HAP-1 (cell line): Measurements from ENCODE around the gene ZNF787.

Source experiments
- DNase-seq, 2 experiments: peaks; one replicate each; pipeline ENCODE4 v3.0.0-alpha.2; 2016 to 2020; ENCODE audit warnings: low spot score in 2 of 2
- H3K27me3 ChIP-seq: fragments of 250-450 bp; sonication (Bioruptor Pico); 2 replicates; pipeline ENCODE4 v1.5.1; 2020; ENCODE audit warnings: low read depth, mild to moderate bottlenecking, moderate library complexity
- H3K36me3 ChIP-seq: fragments of 250-450 bp; sonication (Bioruptor Pico); replicated peaks from 2 replicates; pipeline ENCODE4 v1.5.1; 2020; ENCODE audit warnings: mild to moderate bottlenecking
- H3K4me1 ChIP-seq: fragments of 250-450 bp; sonication (Bioruptor Pico); 2 replicates; pipeline ENCODE4 v1.5.1; 2020; ENCODE audit warnings: mild to moderate bottlenecking
- H3K4me3 ChIP-seq: fragments of 250-450 bp; sonication (Bioruptor Pico); 2 replicates; pipeline ENCODE4 v1.5.1; 2020; ENCODE audit warnings: mild to moderate bottlenecking, moderate library complexity
- H3K9me3 ChIP-seq: fragments of 250-450 bp; sonication (Bioruptor Pico); 2 replicates; pipeline ENCODE4 v1.5.1; 2020; ENCODE audit warnings: mild to moderate bottlenecking, moderate library complexity
- in situ Hi-C: fragments of 300-500 bp; cut with MboI; formaldehyde crosslinking; loops from 3 replicates; pipeline ENCODE4 v1.14.3; 2020; ENCODE audit warnings: low sequenced_read_pairs, inconsistent platforms, mixed read lengths

ZNF787 gene

DNA sequence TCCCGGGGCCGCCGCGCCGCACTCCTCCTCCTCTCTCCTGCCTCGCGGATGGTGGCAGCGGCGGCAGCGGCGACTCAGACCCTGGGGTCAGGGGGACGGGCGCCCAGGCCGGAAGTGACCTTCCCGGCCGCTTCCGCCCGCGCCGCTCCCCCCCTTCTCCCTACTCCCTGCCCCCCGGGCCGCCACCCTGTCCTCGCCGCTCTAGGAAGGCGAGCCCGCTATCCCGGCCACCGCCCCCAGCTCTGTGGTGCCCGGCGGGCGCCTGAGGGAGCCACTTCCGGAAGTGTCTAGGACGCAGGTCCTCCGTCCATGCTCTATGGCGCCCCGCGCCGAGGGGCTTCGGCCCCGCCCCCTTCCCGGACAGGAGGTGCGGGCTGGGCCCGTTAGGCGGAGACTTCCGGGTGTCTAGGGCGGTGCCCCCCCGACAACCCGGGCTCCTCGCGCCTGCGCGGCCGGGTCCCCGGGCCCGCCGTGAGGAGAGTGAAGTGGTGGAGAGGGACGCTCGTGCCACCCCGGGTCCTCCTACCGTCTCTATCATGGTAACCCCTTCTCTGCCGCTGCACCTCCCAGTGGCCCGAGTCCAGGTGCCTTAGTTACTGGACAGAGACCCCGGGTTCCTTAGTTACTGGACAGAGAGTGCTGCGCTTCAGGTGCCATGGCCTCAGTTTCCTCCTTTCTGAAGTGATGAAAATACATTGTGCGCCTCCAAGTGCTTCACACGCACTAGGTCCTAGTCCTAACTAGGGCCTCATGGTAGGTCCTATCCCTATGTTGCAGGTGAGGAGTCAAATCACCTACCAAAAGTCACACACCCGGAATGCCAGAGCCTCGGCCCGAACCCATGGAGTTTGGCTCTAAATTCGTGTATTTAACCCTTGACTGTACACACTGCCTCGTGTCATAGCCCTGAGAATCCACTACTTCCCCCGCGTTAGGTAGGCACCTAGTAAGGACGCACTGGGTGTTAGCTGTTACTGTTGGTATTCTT lies at the start of gene ZNF787:
ZNF787 (minus strand) TSS at position 116 of the 988 bp plus-strand sequence. CDS start 18,078 bp downstream, outside the sequence.
- H3K4me1 ChIP-seq: peaks cover 4% of the 10 kb centered on the region; the same call in 1 of the 2 replicates
- DNase-seq: peak; percentile 92 to 98
- no peaks in the 10 kb centered on the region for H3K27me3 ChIP-seq
- in situ Hi-C loops: no loop called here
- H3K4me3 ChIP-seq: peak within 1 kb of the TSS; percentile 93
- H3K9me3 ChIP-seq: no peaks in the 10 kb centered on the region
- peaks cover 4% of the 10 kb centered on the region; the same call in 1 of the 2 replicates for H3K36me3 ChIP-seq

DNA sequence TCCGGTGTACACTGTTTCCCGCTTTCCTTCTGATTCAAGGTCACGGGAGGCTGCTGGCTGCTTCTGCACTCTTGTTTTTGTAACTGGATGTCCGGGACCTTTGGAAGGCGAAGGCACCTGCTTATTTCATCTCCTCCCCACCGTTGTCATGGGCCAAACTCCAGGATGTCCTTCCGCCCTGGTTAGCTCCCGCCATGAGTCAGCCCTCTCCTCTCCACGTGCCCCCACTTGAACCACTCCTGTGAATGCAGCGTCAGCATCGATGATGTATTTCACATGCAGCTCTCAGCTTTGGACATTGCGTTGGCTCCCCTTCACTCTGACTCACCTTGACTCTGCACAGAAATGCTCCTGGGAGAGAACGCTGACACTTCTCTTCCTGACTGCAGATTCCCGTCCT lies 49.2 kb upstream of the ZNF787 start:
- Histone ChIP-seq H3K27me3 (no peaks in the 10 kb centered on the region), H3K4me3 (no peak overlapping the region), H3K36me3 (no peaks in the 10 kb centered on the region), H3K9me3 (no peaks in the 10 kb centered on the region), H3K4me1 (no peaks in the 10 kb centered on the region)
- DNase-seq: no peak
- in situ Hi-C loops: loop anchor here (10.0 kb wide), 1 partner anchor 95 kb away; no protein-coding TSS in a partner anchor

DNA sequence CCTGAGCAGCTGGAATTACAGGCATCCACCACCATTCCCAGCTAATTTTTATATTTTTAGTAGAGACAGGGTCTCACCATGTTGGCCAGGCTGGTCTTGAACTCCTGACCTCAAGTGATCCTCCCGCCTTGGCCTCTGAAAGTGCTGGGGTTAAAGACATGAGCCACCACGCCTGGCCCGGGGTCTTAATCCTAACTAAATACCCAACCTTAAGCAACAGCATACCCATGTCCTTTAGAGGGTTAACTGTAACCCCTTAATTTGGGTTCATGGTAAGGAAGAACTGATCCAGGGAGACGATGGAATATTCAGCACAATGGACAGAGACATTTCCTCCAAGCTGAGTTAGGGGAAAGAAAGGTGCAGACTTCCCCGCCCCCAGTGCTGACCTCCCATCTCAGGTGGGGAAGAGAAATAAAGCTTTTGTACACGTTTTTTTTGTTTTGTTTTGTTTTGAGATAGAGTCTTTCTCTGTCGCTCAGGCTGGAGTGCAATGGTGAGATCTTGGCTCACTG lies 46.0 kb upstream of the ZNF787 start:
- H3K9me3 ChIP-seq: no peaks in the 10 kb centered on the region
- no peaks in the 10 kb centered on the region for H3K36me3 ChIP-seq
- no peak for DNase-seq
- no peak overlapping the region for H3K4me3 ChIP-seq
- H3K27me3 ChIP-seq: no peaks in the 10 kb centered on the region
- in situ Hi-C loops: loop anchor here (5.0 kb wide), 1 partner anchor 70 kb away; no protein-coding TSS in a partner anchor
- no peaks in the 10 kb centered on the region for H3K4me1 ChIP-seq

DNA sequence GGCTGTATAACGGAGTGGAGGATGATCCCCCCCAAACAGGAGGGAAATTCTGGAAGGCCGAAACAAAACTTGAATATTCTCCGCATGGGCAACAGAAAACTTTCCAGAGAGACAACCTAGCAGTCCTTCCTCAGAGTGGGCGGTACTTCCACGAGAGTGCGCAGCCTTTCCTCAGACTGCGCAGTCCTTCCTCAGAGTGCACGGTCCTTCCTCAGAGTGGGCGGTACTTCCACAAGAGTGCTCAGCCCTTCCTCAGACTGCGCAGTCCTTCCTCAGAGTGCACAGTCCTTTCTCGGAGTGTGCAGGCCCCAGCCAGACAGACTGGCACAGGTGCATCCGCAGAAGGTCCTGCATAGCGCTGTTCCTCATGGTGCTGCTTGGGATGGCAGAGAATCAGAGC lies 42.0 kb upstream of the ZNF787 start:
- Histone ChIP-seq H3K4me3 (no peak overlapping the region), H3K9me3 (no peaks in the 10 kb centered on the region), H3K36me3 (no peaks in the 10 kb centered on the region), H3K4me1 (no peaks in the 10 kb centered on the region), H3K27me3 (no peaks in the 10 kb centered on the region)
- DNase-seq: no peak
- in situ Hi-C loops: no loop called here

DNA sequence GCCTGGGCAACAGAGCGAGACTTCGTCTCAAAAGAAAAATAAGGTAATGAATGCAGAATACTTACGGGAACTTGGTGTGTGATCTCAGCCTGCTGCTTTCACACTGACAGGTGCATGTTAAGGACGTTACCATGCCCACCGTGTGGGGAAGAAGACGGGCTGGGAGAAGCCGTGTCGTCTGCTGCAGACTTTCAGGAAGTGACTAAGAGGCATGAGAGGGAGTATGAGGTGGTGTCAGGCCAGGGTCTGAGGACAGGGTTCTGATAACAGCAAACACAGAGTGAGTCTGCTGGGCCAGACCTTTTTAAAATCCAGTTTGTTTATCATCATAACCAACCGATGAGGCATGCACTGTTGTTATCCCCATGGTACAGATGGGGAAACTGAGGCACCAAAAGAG lies 41.2 kb upstream of the ZNF787 start:
- H3K36me3 ChIP-seq: no peaks in the 10 kb centered on the region
- in situ Hi-C loops: no loop called here
- no peak for DNase-seq

DNA sequence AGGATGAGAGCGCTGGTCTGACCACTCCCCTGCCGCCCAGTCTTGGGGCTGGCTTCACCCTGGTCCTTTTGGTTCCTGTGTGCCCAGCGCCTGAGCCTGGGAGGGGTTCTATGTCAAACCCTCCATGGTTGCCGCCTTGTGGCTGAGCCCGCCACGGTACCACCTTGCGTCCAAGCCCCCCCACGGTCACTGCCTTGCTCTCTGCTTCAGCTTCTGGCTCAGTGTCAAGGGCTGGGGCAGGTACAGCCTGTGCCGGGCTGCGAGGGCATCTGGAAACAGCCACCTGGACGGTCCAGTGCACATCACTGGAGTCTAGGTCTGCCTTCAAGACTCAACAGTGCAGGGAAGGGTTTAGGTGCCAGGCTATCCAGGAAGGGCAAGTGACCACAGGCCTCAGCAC lies 40.4 kb upstream of the ZNF787 start:
- H3K9me3 ChIP-seq: no peaks in the 10 kb centered on the region
- H3K4me1 ChIP-seq: no peaks in the 10 kb centered on the region
- no peak for DNase-seq
- H3K27me3 ChIP-seq: no peaks in the 10 kb centered on the region
- no peak overlapping the region for H3K4me3 ChIP-seq
- H3K36me3 ChIP-seq: no peaks in the 10 kb centered on the region
- in situ Hi-C loops: no loop called here

More for the DNA sequence above, 41.2 kb upstream of the ZNF787 start:
- Histone ChIP-seq H3K27me3 (no peaks in the 10 kb centered on the region), H3K4me1 (no peaks in the 10 kb centered on the region), H3K4me3 (no peak overlapping the region), H3K9me3 (no peaks in the 10 kb centered on the region)

DNA sequence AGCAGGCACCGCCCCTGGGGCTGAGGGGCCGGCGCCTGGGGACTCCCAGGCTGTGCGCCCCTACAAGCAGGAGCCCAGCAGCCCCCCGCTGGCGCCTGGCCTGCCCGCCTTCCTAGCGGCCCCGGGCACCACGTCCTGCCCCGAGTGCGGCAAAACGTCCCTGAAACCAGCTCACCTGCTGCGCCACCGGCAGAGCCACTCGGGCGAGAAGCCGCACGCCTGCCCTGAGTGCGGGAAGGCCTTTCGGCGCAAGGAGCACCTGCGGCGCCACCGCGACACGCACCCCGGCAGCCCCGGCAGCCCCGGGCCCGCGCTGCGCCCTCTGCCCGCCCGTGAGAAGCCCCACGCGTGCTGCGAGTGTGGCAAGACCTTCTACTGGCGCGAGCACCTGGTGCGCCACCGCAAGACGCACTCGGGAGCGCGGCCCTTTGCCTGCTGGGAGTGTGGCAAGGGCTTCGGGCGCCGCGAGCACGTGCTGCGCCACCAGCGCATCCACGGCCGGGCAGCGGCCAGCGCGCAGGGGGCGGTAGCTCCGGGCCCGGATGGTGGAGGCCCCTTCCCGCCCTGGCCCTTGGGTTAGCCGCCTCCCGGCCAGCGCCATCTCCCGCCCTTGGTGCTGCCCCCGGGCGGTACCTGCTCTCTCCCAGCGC lies 38.7 kb upstream of the ZNF787 start:
- Histone ChIP-seq H3K27me3 (no peaks in the 10 kb centered on the region), H3K9me3 (no peaks in the 10 kb centered on the region), H3K4me1 (no peaks in the 10 kb centered on the region), H3K4me3 (no peak overlapping the region), H3K36me3 (0 out of 2 replicates have a peak, but pooled peaks cover 5% of the 10 kb centered on the region)
- DNase-seq: no peak
- in situ Hi-C loops: no loop called here

DNA sequence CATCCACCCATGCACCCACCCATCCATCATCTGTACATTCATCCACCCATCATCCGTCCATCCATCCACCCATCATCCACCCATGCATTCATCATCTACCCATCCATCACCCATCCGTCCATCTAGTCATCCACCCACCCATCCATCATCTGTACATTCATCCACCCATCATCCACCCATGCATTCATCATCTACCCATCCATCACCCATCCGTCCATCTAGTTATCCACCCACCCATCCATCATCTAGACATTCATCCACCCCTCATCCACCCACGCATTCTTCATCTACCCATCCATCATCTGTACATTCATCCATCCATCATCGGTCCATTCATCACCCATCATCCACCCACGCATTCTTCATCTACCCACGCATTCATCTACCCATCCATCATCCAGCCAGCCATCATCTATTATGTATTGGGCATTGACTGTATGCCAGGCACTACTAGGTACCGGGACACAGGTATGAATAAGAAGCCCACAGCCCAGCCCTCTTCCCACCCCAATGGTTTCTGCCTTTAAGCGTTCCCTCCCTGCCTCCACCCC lies 38.0 kb upstream of the ZNF787 start:
- in situ Hi-C loops: no loop called here
- H3K4me3 ChIP-seq: no peak overlapping the region
- H3K27me3 ChIP-seq: no peaks in the 10 kb centered on the region
- H3K36me3 ChIP-seq: 0 out of 2 replicates have a peak, but pooled peaks cover 5% of the 10 kb centered on the region
- DNase-seq: no peak
- no peaks in the 10 kb centered on the region for H3K9me3 ChIP-seq
- H3K4me1 ChIP-seq: no peaks in the 10 kb centered on the region

DNA sequence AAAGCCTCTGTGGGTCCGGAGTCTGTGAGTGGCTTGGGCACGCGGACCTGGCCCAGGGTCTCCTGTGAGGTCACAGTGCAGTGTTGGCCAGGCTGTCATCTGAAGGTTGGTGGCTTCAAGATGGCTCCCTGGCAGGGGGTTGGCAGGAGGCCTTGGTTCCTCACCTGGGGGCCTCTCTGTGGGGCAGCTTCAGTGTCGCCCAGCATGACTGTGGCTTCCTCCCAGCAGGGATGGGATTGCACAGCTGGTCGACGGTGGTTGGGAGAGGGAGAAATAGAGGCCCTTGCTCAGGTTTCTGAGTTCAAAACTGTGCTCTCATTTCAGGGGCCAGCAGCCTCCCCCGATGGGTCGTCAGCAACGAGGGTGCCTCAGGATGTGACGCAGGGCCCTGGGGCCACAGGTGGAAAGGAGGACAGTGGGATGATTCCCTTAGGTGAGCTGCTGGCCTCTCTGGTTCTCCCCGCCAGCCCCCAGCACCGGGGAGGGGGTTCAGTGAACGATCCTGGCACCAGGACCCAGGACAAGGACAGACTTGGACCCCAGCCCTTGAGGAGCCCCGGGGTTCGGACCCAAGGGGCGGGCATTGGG lies 37.2 kb upstream of the ZNF787 start:
- no peaks in the 10 kb centered on the region for H3K9me3 ChIP-seq

DNA sequence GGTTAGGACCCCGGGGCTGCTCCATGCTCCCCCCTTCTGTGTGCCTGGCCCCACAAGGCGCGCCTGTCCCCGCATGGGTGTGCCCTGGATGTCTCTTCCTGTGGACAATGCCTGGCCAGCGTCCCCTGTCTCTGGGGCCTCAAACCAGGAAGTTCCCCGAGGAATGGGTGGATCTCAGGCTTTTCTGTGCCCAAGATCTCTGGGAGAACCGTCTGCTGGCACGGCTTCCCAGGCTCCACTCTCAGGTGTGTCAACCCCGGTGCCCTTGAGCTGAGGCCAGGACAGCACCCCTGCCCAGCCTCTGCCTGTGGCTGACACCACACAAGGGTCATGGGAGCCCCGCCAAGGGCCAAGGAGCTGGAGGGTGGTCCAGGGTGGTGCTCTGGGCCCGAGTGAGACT lies 35.7 kb upstream of the ZNF787 start:
- no peaks in the 10 kb centered on the region for H3K9me3 ChIP-seq
- no peak for DNase-seq
- 0 out of 2 replicates have a peak, but pooled peaks cover 5% of the 10 kb centered on the region for H3K36me3 ChIP-seq
- H3K4me1 ChIP-seq: no peaks in the 10 kb centered on the region
- no peaks in the 10 kb centered on the region for H3K27me3 ChIP-seq
- no peak overlapping the region for H3K4me3 ChIP-seq
- in situ Hi-C loops: no loop called here

More for the DNA sequence above, 37.2 kb upstream of the ZNF787 start:
- 0 out of 2 replicates have a peak, but pooled peaks cover 5% of the 10 kb centered on the region for H3K36me3 ChIP-seq
- DNase-seq: no peak
- in situ Hi-C loops: no loop called here
- H3K4me1 ChIP-seq: no peaks in the 10 kb centered on the region
- no peak overlapping the region for H3K4me3 ChIP-seq
- H3K27me3 ChIP-seq: no peaks in the 10 kb centered on the region

DNA sequence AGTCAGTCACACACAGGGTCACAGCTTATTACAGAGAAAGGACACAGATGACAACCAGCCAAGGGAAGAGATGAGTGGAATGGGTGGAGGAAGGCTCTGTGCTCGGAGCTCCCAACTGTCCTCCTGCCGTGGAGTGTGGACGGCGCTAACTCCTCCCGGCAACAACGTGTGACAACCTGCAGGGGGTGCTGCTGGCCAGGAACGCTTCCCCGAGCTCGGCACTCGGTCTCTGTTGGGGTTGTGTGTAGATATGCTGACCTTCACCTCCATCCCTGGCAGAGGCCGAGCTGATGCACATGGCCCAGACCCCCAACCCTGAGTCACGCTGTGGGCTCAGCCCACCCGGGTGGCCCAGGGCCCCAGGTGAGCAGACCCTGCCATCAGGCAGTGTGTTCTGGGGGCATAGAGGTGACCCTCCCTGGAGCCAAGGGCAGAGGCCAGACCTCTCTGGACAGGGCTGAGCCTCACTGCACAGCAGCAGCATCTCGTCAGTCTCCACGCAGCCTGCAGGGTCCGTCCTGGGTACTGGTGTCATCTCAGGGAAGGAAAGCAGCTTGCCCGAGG lies 34.1 kb upstream of the ZNF787 start:
- 0 out of 2 replicates have a peak, but pooled peaks cover 5% of the 10 kb centered on the region for H3K36me3 ChIP-seq

DNA sequence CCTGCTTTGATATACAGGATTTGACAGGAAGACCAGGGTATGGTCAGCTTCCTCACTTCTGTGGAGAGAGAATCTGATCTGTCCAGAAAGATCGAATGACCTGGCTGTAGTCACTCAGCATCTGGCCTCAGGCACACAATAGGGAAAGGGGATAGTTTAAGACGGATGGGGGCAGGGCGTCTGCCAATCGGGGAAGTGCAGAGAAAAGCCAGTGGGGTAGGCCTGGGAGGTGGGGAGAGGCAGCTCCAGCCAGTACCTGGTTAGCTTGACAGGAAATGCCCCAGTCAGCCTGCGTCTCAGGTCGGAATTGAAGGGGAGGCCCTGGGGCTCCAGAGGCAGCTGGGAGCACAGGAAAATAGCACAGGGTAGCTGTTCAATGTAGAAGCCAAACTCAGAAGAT lies 32.4 kb upstream of the ZNF787 start:
- in situ Hi-C loops: no loop called here
- no peak overlapping the region for H3K4me3 ChIP-seq
- no peaks in the 10 kb centered on the region for H3K4me1 ChIP-seq
- no peaks in the 10 kb centered on the region for H3K27me3 ChIP-seq
- no peaks in the 10 kb centered on the region for H3K9me3 ChIP-seq
- peaks cover 5% of the 10 kb centered on the region; the same call in 1 of the 2 replicates for H3K36me3 ChIP-seq
- no peak for DNase-seq

More for the DNA sequence above, 34.1 kb upstream of the ZNF787 start:
- no peaks in the 10 kb centered on the region for H3K27me3 ChIP-seq
- in situ Hi-C loops: no loop called here
- DNase-seq: peak in 1 of 2 experiments; percentile 32
- no peaks in the 10 kb centered on the region for H3K4me1 ChIP-seq
- no peaks in the 10 kb centered on the region for H3K9me3 ChIP-seq
- no peak overlapping the region for H3K4me3 ChIP-seq

DNA sequence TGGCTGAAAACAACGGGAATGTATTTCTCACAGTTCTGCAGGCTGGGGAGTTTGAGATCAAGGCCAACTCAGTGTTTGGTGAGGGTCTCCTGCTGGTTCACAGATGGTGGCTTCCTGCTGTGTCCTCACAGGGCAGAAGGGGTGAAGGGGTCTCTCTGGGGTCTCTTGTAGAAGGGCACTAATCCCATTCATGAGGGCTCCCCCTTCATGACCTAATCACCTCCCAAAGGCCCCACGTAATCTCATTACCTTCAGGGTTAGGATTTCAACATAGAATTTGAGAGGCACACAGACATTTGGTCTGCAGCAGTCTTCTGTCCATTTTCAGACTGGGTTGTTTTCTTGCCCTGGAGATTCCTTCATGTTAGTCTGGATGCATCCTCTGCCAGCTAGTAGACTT lies 31.5 kb upstream of the ZNF787 start:
- no peak for DNase-seq
- in situ Hi-C loops: no loop called here
- H3K36me3 ChIP-seq: peaks cover 8% of the 10 kb centered on the region; the same call in 1 of the 2 replicates
- H3K4me1 ChIP-seq: no peaks in the 10 kb centered on the region
- H3K27me3 ChIP-seq: no peaks in the 10 kb centered on the region
- H3K9me3 ChIP-seq: no peaks in the 10 kb centered on the region
- no peak overlapping the region for H3K4me3 ChIP-seq
